HepG2 (cell line): ENCODE results near the gene E2F1. TPM values are rescaled to one million over a fixed set of nuclear protein-coding genes. Genes with fewer than 3 reads are reported as not detected.

Experiments
- ATAC-seq: fragments of 200-7000 bp; cut with Tn5 transposase; 3 replicates; pipeline ENCODE4 v1.9.1; 2020; ENCODE audit warnings: mild to moderate bottlenecking, moderate library complexity
- BruUV-seq: library from RNA; stranded (reverse); fragments of 400-500 nt; replicated peaks from 2 replicates; lab custom pipeline; 2021; lab: Mats Ljungman, UMichigan
- CTCF ChIA-PET: fragments of 300-600 bp; formaldehyde crosslinking; extraction: SDS; loops from one replicate; lab custom pipeline; 2021; ENCODE audit warnings: low total read pairs, inconsistent platforms, low intra/inter-chr PET ratio; lab: Yijun Ruan, JAX
- POLR2A ChIA-PET: fragments of 350-600 bp; sonication (Branson Sonifier 250); formaldehyde crosslinking; loops from one replicate; lab custom pipeline; 2020; ENCODE audit warnings: antibody characterized with exemption, inconsistent platforms; lab: Yijun Ruan, JAX
- DNase-seq: peaks from one replicate; pipeline ENCODE4 v3.0.0-alpha.2; 2015; ENCODE audit warnings: low spot score
- FAIRE-seq: peaks from 3 replicates; lab custom pipeline; 2011; peaks lifted over from hg19 to GRCh38; lab: Jason Lieb, UNC
- H2AFZ ChIP-seq: one replicate; pipeline ENCODE4 v1.6.1; 2011; ENCODE audit warnings: low read length, inconsistent platforms
- H3K27ac ChIP-seq: fragments of 300-600 bp; 3 replicates; pipeline ENCODE4 v1.8.0; 2011; ENCODE audit warnings: mixed run types, mild to moderate bottlenecking, mixed read lengths, low read length, inconsistent platforms; ENCODE audit not compliant: insufficient read depth; ENCODE audit errors: extremely low read length
- H3K27me3 ChIP-seq, 2 experiments: fragments of 200-600 bp in 1 of 2; 2 replicates in 1 of 2; 3 replicates in 1 of 2; pipeline versions ENCODE4 v1.6.0 to v1.8.0; 2011; ENCODE audit warnings: low read length in 2 of 2, mild to moderate bottlenecking in 2 of 2, moderate library complexity in 2 of 2, inconsistent platforms in 1 of 2; ENCODE audit not compliant: insufficient read depth in 2 of 2, control insufficient read depth in 1 of 2
- H3K36me3 ChIP-seq, 2 experiments: fragments of 200-600 bp in 1 of 2; replicated peaks in 1 of 2; 2 replicates in 1 of 2; 3 replicates in 1 of 2; pipeline versions ENCODE4 v1.5.1 to v1.8.0; 2011; ENCODE audit warnings: low read length in 2 of 2, inconsistent platforms in 1 of 2; ENCODE audit not compliant: insufficient read depth in 2 of 2, control insufficient read depth in 1 of 2
- H3K4me1 ChIP-seq: 2 replicates; pipeline ENCODE4 v1.5.1; 2012; ENCODE audit warnings: low read length, inconsistent platforms; ENCODE audit not compliant: insufficient read depth
- H3K4me2 ChIP-seq: 2 replicates; pipeline ENCODE4 v1.6.0; 2011; ENCODE audit warnings: low read depth, low read length, inconsistent platforms
- H3K4me3 ChIP-seq, 3 experiments: fragments of 200-600 bp in 1 of 3; sonication (generic), shearing (Covaris generic) in 1 of 3; replicated peaks in 1 of 3; 2 replicates each; pipeline ENCODE4 v1.5.1; 2011 to 2016; ENCODE audit warnings: low read length in 3 of 3, inconsistent platforms in 2 of 3, low read depth in 2 of 3, mild to moderate bottlenecking in 2 of 3, control low read depth in 1 of 3, mixed read lengths in 1 of 3; ENCODE audit not compliant: insufficient read depth in 1 of 3
- H3K79me2 ChIP-seq: one replicate; pipeline ENCODE4 v1.6.1; 2011; ENCODE audit warnings: low read length, inconsistent platforms; ENCODE audit not compliant: insufficient read depth
- H3K9ac ChIP-seq: 2 replicates; pipeline ENCODE4 v1.6.0; 2011; ENCODE audit warnings: mild to moderate bottlenecking, low read depth, low read length, inconsistent platforms; ENCODE audit not compliant: insufficient read depth
- H3K9me3 ChIP-seq: 2 replicates; pipeline ENCODE4 v1.5.1; 2012; ENCODE audit warnings: mild to moderate bottlenecking, low read length
- H4K20me1 ChIP-seq: 2 replicates; pipeline ENCODE4 v1.6.0; 2011; ENCODE audit warnings: inconsistent platforms, mild to moderate bottlenecking, low read length, moderate library complexity; ENCODE audit not compliant: insufficient read depth
- WGBS: methylation state at CpG from one replicate; pipeline ENCODE4 v1.1.6; 2017; ENCODE audit warnings: low lambda C conversion rate; 5-methylcytosine and 5-hydroxymethylcytosine counted together
- in situ Hi-C: cut with HindIII; loops from 2 replicates; pipeline ENCODE4 v1.10.0; 2017; ENCODE audit warnings: low pct_unique_long_range_greater_than_20kb; ENCODE audit not compliant: extremely low pct_ligation_motif_present
- intact Hi-C: fragments of 100-400 bp; cut with micrococcal nuclease; formaldehyde crosslinking; loops from one replicate; pipeline ENCODE4 v1.10.0; 2022; ENCODE audit not compliant: unreplicated experiment
- polyA plus RNA-seq, 8 experiments: library from polyadenylated mRNA; depleted of rRNA in 3 of 8; stranded (reverse) in 7 of 8; unstranded in 1 of 8; fragments of >200 nt; fragmentation: Illumina TruSeq in 4 of 8; extraction: Trizol in 4 of 8; gene quantifications; 2 replicates each; pipeline versions ENCODE4 v1.2.1 to v1.2.3, GENCODE V29; 2011 to 2016; ENCODE audit warnings: low read depth in 4 of 8, missing spikeins in 1 of 8, mixed read lengths in 1 of 8; ENCODE audit not compliant: insufficient read depth in 1 of 8
- total RNA-seq, 5 experiments: library from RNA; depleted of rRNA; stranded (reverse); fragments of >200 nt; fragmentation: Illumina TruSeq; extraction: Trizol; gene quantifications; 2 replicates each; pipeline ENCODE4 v1.2.3, GENCODE V29; 2016; ENCODE audit warnings: low read depth in 1 of 5
- TF ChIP-seq, protein P1 (sequence below): sonication (generic); formaldehyde crosslinking; IDR thresholded peaks from 2 replicates; pipeline ENCODE4 v1.4.0; 2020; ENCODE audit warnings: missing genetic modification reagents, mild to moderate bottlenecking, borderline replicate concordance
- TF ChIP-seq, protein P2 (sequence below): sonication (generic); formaldehyde crosslinking; IDR thresholded peaks from 2 replicates; pipeline ENCODE4 v1.5.0; 2020; ENCODE audit warnings: mild to moderate bottlenecking, missing genetic modification reagents
- TF ChIP-seq, protein P3 (sequence below): sonication (generic); formaldehyde crosslinking; conservative IDR thresholded peaks from 2 replicates; pipeline ENCODE4 v1.8.0; 2022; ENCODE audit warnings: mild to moderate bottlenecking, moderate library complexity, missing genetic modification reagents

Gene E2F1
- total and polyA plus RNA-seq, 2 of the 13 experiments (the other 11 are each of a cell fraction or from before 2014, with no cell fraction given), result 25.5 to 39.4 TPM

DNA sequence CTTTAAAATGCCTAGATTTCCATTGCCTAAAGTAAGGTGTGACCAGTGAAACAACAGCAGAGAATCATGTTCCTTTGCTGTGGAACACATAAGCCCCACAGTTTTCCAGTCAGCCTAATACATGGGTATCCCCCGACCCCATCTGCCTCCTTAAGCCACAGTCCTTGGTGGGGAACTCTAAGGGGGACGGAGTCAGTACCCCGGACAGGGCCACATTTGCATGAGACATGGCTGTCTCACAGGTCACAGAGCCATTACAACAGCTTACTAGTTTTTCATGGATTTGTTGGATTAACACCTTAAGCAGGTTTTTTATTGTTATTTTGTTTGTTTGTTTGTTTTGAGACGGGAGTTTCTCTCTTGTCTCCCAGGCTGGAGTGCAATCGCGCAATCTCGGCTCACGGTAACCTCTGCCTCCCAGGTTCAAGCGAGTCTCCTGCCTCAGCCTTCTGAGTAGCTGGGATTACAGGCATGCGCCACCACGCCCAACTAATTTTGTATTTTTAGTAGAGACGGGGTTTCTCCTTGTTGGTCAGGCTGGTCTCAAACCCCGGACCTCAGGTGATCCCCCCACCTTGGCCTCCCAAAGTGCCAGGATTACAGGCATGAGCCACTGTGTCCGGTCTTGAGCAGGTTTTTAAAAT is 39.1 kb downstream of the E2F1 start (continued):
- TF ChIP-seq, protein P1, sequence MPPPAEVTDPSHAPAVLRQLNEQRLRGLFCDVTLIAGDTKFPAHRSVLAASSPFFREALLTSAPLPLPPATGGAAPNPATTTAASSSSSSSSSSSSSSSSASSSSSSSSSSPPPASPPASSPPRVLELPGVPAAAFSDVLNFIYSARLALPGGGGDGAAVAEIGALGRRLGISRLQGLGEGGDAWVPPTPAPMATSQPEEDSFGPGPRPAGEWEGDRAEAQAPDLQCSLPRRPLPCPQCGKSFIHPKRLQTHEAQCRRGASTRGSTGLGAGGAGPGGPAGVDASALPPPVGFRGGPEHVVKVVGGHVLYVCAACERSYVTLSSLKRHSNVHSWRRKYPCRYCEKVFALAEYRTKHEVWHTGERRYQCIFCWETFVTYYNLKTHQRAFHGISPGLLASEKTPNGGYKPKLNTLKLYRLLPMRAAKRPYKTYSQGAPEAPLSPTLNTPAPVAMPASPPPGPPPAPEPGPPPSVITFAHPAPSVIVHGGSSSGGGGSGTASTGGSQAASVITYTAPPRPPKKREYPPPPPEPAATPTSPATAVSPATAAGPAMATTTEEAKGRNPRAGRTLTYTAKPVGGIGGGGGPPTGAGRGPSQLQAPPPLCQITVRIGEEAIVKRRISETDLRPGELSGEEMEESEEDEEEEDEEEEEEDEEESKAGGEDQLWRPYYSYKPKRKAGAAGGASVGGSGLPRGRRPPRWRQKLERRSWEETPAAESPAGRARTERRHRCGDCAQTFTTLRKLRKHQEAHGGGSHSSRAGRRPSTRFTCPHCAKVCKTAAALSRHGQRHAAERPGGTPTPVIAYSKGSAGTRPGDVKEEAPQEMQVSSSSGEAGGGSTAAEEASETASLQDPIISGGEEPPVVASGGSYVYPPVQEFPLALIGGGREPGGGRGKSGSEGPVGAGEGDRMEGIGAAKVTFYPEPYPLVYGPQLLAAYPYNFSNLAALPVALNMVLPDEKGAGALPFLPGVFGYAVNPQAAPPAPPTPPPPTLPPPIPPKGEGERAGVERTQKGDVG (CRISPR knock-in tag), result 0 out of 2 replicates have a peak, but pooled peaks have one; percentile 42

DNA sequence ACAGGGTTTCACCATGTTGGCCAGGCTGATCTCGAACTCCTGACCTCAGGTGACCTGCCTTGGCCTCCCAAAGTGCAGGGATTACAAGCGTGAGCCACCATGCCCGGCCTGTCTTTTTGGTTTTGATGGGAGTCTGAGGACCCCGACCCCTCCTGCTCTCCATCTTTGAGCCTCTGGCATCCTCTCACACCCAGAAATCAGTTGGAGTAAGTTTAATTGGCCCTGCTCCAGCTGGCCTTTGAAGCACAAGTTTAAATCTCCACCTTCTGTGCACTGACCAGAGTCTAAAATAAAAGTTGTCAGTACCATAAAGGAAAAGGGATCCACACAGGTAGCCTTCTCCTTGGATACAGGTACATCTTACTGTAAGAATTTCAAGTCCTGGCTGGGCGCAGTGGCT is 40.0 kb downstream of the E2F1 start:
- DNase-seq, result no peak
- FAIRE-seq, result no peak
- ATAC-seq, result no peak
- Histone ChIP-seq H3K9ac (no peak overlapping the region), H3K79me2 (no peaks in the 10 kb centered on the region), H3K4me3 (no peak overlapping the region), H3K9me3 (no peaks in the 10 kb centered on the region), H3K4me1 (no peaks in the 10 kb centered on the region), H4K20me1 (no peaks in the 10 kb centered on the region; the same call in 1 of the 2 replicates), H3K4me2 (no peak overlapping the region), H3K36me3 (peaks cover 24 to 35% of the 10 kb centered on the region in 2 experiments), H3K27ac (no peak overlapping the region), H3K27me3 (no peaks in the 10 kb centered on the region), H2AFZ (no peak overlapping the region)
- BruUV-seq, result no TSS peak
- POLR2A ChIA-PET, result no interaction called here
- CTCF ChIA-PET, result no interaction called here
- whole genome bisulfite sequencing, result 95% methylated on average over 5 of the region's 5 CpGs
- TF ChIP-seq, protein P2, sequence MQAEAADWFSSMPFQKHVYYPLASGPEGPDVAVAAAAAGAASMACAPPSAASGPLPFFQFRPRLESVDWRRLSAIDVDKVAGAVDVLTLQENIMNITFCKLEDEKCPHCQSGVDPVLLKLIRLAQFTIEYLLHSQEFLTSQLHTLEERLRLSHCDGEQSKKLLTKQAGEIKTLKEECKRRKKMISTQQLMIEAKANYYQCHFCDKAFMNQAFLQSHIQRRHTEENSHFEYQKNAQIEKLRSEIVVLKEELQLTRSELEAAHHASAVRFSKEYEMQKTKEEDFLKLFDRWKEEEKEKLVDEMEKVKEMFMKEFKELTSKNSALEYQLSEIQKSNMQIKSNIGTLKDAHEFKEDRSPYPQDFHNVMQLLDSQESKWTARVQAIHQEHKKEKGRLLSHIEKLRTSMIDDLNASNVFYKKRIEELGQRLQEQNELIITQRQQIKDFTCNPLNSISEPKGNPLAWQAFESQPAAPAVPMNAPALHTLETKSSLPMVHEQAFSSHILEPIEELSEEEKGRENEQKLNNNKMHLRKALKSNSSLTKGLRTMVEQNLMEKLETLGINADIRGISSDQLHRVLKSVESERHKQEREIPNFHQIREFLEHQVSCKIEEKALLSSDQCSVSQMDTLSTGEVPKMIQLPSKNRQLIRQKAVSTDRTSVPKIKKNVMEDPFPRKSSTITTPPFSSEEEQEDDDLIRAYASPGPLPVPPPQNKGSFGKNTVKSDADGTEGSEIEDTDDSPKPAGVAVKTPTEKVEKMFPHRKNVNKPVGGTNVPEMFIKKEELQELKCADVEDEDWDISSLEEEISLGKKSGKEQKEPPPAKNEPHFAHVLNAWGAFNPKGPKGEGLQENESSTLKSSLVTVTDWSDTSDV, result 0 out of 2 replicates have a peak, but pooled peaks have one; percentile 35
- TF ChIP-seq, protein P3, sequence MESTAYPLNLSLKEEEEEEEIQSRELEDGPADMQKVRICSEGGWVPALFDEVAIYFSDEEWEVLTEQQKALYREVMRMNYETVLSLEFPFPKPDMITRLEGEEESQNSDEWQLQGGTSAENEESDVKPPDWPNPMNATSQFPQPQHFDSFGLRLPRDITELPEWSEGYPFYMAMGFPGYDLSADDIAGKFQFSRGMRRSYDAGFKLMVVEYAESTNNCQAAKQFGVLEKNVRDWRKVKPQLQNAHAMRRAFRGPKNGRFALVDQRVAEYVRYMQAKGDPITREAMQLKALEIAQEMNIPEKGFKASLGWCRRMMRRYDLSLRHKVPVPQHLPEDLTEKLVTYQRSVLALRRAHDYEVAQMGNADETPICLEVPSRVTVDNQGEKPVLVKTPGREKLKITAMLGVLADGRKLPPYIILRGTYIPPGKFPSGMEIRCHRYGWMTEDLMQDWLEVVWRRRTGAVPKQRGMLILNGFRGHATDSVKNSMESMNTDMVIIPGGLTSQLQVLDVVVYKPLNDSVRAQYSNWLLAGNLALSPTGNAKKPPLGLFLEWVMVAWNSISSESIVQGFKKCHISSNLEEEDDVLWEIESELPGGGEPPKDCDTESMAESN, result no peak
- intact Hi-C loops (no loop called here), in situ Hi-C loops (loop anchor here (10.0 kb wide), 1 partner anchor 131 kb away; no protein-coding TSS in a partner anchor)
